Subcutaneous adipose tissue (tissue), 4 donors: Measurements from ENCODE around the gene PRKCQ. TPM values are rescaled to one million over a fixed set of nuclear protein-coding genes. Genes with fewer than 3 reads are reported as not detected.

Experiments
- total RNA-seq, 4 donors: library from RNA; depleted of rRNA; stranded (reverse); fragments of >200 nt; gene quantifications; one replicate each; pipeline ENCODE4 v1.1.0, GENCODE V29; 2016
- TF ChIP-seq, protein P1 (sequence below): fragments of 450-650 bp; IDR thresholded peaks from one replicate; pipeline ENCODE4 v1.5.1; 2016; ENCODE audit warnings: low read depth, mild to moderate bottlenecking, control low read depth, antibody characterized with exemption, moderate library complexity

The PRKCQ gene
- total RNA-seq, 4 donors from 2014 or later: 0.19 to 1.0 (median 0.93) TPM

- TF ChIP-seq, protein P1, sequence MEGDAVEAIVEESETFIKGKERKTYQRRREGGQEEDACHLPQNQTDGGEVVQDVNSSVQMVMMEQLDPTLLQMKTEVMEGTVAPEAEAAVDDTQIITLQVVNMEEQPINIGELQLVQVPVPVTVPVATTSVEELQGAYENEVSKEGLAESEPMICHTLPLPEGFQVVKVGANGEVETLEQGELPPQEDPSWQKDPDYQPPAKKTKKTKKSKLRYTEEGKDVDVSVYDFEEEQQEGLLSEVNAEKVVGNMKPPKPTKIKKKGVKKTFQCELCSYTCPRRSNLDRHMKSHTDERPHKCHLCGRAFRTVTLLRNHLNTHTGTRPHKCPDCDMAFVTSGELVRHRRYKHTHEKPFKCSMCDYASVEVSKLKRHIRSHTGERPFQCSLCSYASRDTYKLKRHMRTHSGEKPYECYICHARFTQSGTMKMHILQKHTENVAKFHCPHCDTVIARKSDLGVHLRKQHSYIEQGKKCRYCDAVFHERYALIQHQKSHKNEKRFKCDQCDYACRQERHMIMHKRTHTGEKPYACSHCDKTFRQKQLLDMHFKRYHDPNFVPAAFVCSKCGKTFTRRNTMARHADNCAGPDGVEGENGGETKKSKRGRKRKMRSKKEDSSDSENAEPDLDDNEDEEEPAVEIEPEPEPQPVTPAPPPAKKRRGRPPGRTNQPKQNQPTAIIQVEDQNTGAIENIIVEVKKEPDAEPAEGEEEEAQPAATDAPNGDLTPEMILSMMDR: no peak
Observed at GRCh38 chr10:6492896-6493295, 87.2 kb downstream of the PRKCQ start.

DNA sequence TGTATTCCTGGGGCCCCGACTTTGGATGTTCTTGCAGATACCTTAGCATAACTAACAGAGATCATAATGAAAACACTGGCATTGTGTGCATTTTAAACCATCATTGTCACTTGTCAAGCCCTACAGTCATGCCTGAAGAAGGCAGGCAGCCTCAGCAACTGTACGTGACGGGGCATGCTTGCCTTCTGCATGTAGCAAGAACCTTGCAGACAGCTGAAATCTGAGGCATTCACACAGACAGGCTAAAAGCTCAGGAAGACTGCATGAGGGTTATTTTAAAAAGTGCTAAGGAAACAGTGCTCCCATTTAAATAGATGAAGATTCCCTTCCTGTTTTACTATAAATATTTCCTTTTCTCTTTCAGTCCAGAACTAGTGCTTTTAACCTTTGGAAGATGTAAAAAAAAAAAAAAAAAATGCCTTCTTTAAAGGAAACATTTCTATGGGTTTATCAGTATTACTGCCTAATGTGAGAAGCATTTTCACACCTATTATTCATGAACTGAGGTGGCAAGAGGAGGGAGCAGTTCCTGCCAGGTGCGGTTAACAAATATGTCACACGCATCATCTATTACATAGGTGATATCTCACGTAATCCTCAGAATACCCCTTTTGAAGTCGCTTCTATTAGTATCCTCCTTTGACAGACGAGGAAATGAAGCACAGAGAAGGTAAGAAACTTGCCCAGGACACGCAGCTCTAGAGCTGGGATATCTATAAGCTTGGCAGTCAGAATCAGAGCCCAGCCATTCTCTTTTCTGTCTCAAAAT is 88.1 kb downstream of the PRKCQ start:
- TF ChIP-seq, protein P1: no peak

DNA sequence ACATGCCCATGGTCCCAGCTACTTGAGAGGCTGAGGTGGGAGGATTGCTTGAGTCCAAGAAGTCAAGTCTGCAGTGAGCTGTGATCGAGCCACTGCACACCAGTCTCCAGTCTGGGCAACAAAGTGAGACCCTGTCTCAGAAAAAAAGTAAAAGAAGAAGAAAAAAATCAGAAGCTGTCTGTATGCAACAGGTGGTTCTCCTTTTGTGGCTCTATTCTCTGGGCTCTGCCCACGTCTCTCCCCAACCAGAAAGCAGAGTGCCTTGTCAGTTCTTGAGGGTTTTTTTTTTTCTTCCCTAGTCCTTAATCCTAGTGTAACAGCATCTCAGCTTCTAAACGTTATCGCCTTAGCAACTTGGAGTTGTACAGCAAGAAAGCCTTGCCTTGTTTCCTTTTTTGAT is 89.5 kb downstream of the PRKCQ start:
- TF ChIP-seq, protein P1: no peak

- TF ChIP-seq, protein P1: no peak
Observed at GRCh38 chr10:6487920-6488319, 92.2 kb downstream of the PRKCQ start.

DNA sequence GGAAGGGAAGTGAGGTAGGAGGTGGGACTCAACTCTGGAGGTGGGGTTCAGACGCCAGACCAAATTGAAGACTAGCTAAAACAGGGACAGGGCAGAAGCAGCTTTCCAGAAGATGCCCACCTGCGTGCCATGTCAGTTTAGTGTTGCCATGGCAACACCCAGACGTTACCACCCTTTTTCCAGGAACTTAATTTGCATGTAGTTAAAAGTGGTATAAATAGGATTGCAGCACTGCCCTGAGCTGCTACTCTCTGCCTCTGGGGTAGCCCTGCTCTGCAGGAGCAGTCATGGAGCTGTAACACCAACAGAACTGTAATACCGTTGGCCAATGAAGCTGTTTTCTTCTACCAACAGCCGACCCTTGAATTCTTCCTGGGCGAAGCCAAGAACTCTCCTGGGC is 93.8 kb downstream of the PRKCQ start:
- TF ChIP-seq, protein P1: no peak

- TF ChIP-seq, protein P1: no peak
Observed at GRCh38 chr10:6482737-6483357, 97.2 kb downstream of the PRKCQ start.

DNA sequence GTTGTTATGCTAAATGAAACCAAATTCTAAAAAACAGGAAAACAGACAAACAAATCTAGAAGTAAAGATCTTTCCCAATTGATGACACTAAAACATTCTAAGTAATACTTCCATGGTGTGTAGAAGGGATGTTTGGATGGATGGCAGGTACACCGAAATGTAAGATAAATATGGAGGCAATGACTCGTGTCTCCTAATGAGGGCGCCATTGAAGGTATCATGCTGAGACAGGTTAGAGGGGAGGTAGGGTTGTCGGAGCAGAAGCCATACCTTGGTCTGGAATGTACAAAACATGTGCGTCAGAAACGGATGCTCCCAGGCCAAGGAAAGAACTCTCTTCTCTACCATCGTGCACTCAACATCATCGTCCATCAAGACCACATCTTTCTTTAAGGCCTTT is 101.4 kb downstream of the PRKCQ start:
- TF ChIP-seq, protein P1: no peak
